HG02981 (cell line): ENCODE measurements around the gene ERC2.
"Not testable (repeated sequence)": the region's sequence is repeated elsewhere in the genome, so short reads cannot be mapped to it uniquely, and the experiment has no call there.

Experiments used
- ATAC-seq: cut with Tn5 transposase; IDR thresholded peaks from one replicate; pipeline ENCODE4 v1.9.1; 2021; ENCODE audit warnings: mild to moderate bottlenecking, moderate library complexity; ENCODE audit not compliant: unreplicated experiment

ERC2 gene

DNA sequence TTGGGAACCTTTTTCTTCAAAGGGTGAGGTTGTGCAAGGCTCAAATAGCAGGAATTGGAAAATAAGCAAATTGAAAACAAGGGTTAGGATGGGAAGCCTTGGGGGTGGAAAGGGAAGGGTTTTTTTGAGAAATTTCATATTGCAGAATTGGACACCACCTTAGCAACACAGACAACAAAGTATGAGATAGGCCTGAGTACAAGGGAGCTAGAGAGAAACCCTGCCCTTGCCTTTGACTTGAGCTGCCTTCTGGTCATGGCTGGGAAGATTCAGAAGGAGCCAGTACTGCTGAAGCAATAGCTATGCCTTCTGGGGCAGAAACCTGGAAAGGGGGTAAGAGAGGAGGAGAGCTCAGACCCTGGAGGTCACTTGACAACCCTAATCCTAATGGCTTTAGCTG is 445.6 kb downstream of the ERC2 start:
- ATAC-seq = no peak

DNA sequence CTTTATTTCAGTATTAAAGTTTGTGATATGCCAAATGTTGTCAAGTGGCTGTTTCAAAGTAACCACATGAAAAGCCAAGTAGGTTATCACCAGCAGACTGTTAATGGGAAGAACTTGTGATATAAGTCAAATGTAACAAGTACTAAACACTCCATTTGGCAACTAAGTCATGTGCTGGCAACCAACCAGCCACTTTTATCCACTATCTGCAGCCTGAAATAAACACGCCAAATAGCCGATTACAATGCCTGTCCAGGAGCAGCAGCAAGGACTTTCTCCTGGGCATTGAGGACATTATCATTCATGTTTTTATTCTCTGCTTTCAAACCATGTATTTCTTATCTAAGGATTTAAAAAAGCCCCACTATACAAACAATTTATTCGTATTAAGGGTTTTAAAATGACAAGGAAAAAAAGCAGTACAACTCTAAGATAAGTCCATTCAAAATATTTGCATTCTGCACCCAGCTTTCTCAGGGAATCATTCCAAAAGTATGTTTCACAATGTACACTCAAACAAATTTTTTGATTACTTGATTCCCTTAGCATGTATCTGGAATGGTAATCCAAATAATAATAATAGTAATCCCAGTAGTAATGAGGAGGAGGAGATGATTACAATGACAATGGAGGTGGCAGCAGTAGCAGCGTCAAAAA is 448.6 kb downstream of the ERC2 start:
- no peak for ATAC-seq

DNA sequence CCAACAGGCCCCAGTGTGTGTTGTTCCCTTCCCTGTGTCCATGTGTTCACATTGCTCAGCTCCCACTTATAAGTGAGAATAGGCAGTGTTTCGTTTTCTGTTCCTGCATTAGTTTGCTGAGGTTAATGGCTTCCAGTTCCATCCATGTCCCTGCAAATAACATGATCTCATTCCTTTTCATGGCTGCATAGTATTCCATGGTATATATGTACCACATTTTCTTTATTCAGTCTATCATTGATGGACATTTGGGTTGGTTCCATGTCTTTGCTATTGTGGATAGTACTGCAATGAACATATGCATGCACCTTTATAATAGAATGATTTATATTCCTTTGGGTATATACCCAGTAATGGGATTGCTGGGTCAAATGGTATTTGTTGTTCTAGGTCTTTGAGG is 452.9 kb downstream of the ERC2 start:
- not testable (repeated sequence) for ATAC-seq

DNA sequence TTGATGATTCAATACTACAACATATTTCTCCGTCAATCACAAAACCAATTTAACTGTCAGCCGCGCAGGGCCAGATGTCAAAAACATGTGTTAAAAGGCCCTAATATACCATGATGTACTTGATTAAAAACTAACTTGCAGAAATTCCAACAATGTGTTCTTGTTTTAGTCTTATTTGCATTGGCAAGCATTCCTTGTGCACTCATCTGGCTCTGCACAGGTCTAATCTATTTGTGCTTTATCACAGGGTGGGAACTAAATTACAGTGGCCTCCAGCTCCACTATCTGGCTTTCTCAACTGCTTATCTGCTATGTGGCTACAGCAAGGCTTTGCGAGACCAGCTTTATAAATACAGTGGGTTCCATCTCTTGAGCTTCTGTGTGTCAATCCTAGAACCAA is 455.5 kb downstream of the ERC2 start:
- ATAC-seq = no peak

DNA sequence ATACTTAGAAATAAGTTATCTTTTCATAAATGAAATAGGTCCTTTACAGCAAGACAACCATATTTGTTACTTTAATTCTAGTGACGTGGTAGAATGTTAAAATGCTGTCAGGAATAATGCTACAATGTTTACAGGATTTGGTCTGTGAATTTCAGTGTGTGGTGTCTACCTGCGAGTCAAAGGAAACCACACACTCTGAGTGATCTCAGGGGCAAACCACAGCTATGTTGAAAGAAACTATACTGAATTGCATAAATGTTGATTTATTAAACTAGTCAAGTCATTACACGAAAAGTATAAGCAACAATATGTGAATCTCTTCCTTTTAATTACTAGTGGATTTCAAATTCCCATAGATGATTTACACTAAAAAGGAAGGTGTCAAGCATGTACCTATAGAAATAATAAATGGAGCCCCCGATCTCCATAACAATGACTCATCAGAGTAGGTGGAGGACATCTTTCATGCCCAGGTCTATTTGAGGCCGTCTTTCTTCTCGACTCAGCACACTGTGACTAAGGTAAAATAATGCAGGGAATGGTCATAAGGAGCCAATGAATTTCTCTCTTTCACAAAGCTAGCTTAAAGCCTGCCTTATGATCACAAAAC is 463.0 kb downstream of the ERC2 start:
- no peak for ATAC-seq

DNA sequence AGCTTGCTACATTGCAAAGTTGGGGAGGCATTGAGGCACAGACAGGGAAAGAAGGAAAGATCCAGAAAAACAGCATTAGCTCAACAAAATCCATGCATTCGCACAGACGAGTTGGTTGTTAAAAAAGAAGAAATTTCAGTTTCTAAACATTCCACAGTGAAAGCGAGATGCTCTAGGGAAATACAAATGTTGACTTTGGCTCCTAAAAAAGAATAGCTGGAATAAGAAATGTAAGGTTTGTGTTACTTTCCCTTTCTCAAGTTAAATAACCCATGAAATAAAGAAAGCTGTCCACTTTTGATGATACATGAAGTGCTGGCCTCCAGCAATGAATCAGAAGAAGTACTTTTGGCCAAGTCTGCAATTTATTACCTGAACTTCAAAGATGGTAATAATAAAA is 465.1 kb downstream of the ERC2 start:
- no peak for ATAC-seq

DNA sequence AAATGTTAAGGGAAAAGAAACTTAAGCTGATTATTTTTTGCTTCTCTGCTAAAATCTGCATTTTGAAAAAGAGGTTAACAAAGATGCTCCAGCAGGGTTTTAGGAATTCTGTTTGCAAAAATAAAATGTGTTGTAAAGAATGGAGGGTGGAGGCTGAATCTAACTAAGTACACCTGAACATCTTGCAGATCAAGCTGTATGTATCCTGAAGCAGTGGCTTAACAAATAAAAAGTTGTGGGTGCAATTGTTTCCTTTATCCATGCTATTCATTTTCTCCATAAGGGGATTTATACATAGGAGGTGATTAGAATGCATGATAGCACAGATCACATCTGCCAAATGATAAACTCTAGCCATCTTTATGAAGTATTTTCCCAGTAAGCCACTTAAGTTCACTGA is 466.3 kb downstream of the ERC2 start:
- no peak for ATAC-seq

DNA sequence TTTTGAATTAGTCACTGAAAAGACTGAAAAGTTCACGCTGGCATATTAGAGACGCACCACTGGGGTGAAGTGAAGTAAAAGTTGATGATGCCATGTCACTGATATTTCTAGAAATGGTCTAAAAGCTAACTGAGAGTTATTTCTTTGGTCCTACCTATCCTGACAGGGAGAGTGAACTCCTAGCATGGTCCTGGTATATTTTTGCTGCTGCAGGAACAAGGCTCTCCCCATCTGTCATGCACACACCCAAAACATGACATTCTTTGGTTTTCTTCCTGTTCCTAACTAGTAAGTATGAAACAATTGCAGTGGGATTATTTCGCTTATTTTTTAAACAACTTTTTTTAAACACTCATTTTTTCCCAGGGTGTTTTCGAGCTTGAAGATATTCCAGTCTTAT is 466.7 kb downstream of the ERC2 start:
- ATAC-seq = no peak

DNA sequence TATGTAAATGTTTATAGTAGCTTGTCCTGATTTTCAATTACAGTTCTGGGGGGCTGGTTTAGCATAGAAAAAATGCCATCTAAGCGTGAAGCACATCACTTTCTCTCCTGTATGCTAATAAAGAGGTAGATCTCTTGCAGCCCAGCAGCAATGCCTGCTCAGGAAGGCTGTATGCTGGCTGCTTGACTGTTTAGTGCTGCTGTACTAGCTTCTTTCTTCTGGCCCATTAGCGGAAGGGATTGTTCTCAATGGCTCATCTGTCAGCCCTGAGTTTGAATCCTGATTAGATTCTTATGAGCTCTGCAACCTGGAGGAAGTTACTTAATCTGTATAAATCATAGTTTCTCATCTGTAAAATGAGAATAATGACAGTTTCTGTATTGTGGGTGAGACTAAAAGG is 478.9 kb downstream of the ERC2 start:
- ATAC-seq = no peak

DNA sequence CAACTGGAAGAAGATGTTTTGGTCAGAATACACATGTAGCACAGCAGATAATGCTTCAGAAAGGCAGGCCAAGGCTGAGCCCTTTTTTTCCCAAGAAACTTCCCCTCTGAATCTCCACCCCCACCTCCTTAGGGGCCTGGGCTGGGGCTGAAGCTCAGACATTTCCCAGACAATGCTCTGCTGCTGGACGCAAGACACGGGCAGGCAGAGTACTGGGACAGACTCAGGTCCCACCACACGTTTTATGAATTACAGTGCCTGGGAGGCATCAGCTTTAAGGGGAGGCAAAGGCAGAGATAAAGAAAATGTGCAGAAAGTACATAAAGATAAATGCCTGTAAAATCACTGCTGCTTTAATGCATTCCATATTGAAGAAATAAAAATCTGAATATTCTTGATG is 479.4 kb downstream of the ERC2 start:
- no peak for ATAC-seq

DNA sequence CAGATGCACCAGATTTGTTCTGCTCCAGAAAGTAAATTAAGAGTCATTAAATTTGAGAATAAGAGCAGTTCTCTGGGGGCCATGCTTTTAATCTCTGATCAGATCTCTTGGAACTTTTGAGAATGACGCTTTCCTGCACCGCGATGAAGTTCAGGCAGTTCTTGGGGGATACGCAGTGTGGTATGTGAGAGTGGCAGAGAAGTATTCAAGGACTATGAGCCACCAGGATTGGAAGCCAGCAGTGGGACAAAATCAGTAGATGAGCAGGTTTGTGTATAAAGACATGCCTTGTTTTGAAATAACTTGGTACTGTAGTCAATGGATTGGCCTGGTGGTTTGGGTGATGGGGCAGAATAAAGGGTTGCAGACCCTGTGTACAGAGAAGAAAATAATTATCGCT is 483.6 kb downstream of the ERC2 start:
- ATAC-seq = no peak

DNA sequence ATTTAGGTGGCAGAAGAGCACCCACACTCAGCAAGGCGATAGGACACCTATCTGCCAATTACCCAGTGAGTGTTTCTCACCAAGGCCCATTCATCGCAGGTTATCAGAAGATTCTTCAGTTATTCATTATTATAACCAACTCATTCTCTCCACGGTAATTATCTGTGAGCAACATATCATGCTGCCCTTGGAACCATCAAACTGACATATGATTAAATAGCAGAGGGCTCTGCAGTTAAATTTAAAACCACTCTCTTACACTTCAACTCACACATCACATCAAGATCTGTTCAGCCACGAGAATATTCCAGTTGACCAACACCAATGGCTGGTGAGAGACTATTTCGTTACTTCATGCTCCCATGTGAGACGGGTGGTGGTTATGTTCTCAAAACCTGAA is 489.3 kb downstream of the ERC2 start:
- ATAC-seq = no peak

DNA sequence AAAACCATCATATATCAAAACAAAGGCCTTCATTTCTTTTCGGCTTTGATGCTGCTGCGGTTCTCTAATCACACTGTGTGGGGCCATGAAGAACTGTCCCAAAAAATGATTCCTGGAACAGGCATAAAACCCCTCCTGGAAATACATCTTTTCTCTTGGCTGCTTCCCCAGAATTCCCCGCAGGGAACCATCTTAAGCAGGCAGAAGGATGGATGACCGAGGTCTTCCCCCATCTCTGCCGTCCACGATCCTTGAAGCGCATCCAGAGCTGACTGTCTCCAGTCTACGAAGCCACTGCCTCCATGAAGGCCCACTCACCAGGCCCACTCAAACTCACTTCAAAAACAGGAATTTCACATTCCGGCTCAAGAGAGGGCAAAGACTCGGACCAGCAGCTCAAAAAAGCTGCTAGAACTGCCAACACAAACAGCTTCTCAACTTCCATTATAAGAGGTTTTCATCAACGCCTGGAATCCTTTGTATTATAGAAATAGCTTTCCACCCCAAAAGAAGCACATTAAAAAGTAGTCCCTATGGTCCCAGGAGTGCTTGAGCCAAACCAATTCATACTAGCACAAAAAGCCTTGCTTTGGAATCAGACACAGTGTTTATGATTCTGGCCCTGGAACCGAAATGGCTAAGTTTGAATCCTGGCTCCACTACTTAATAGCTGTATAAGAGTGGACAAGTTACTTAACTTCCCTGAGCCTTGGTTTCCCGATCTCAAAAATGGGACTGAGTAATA is 493.7 kb downstream of the ERC2 start:
- no peak for ATAC-seq

DNA sequence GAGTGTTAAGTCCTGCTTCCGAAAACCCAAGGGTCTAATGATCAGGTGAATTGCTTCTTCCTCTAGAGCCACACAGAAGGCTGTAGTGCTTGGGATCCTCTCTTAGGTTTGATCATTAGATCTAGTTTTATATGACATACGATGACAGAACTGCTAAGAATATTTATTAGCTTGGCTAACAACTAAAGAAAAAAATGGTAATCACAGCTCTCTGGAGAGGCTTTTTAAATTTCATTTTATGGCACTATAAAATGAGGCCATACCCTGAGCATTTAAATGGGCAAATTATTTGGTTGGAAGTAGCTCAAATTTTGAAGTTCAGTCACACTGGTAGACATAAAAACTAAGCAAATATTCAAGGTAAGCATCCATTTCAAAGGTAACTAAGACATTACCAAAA is 498.6 kb downstream of the ERC2 start:
- ATAC-seq = no peak

DNA sequence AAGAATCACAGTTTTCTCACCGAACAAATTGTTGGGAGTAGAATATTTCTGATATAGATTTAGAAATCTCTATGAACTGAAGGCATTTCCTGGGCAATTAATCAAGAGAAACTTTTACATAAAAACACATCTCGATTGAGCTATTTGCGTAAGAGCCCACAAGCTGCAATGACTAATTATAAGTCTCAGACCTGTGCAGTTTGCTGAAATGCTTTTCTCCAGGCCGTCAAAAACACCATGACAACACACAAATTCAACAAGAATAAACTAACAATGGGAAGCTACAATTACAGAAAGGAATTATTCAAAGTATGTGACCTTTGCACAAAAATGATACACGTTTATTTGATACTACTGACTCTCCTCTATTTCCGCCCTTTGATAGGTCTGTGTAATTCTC is 499.9 kb downstream of the ERC2 start:
- no peak for ATAC-seq

DNA sequence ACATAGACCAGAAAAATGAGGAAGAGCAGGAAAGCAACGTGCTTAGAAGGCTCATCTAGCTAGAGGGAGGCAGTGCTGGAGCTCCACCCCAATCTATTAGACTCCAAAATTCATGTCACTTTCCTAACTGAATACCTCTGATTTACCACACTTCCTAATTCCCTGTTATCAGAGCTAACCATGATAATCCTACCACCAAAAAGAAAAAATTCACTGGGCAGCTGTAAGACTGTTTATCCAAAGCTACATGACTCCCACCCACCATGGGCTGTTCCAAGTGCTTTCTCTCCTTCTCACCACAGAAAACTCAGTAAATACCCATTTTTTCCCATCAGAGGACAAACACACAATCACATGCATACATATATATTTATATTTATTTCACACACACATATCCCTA is 501.7 kb downstream of the ERC2 start:
- no peak for ATAC-seq

DNA sequence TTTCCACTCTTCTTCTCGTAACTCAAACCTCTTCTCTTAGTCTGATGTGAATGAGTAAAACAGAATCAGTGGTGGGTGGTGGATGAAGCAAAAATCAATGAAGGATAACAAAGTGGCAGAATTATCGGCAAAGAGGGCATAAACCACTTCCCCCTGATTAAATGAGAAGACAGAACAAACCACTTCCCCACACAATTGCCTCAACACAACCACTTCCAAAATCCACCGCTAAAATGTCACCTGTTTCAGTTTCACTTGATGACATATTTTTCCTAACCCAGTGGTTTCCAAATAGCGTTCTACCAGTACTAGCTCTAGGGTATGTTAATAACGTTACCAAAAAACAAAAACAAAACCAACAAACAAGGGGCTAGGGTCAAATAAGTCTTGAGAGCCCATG is 502.5 kb downstream of the ERC2 start:
- no peak for ATAC-seq

DNA sequence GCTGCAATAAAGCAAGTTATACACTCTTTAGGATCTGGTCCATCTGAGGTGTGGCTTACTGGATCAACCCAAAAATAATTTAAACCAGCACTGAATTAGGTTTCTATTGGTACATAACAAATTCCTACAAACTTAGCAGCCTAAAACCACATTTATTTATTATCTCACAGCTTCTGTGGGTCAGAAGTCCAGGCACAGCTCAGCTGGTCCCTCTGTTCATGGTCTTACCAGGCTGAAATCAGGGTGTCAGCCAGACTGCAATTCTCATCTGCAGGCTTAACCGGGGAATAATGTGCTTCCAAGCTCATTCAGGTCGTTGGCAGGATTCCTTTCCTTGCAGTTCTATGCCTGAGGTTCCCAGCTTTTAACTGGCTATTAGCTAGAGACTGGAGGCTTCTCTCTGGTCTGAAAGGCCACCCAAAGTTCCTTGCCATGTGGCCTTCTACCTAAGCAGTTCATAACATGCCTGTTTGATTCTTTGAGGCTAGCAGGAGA is 503.7 kb downstream of the ERC2 start:
- no peak for ATAC-seq

DNA sequence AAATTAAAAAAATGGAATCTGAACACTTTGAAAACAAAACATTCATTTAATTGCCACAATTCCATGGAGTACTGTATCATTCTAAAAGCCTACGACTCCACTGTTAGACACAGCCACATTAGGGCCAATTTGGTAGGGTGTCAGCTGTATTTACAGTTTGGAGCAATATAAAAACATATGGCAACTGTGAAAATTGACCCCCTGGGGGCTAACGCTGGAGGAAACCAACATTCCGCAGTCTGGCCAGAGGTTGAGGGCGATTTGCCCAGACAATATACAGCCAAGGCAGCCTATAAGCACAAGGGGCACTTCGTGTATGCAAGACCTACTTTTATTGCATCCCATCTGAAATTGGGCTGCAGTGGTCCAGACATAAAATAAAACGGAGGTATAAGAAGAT is 504.7 kb downstream of the ERC2 start:
- no peak for ATAC-seq

DNA sequence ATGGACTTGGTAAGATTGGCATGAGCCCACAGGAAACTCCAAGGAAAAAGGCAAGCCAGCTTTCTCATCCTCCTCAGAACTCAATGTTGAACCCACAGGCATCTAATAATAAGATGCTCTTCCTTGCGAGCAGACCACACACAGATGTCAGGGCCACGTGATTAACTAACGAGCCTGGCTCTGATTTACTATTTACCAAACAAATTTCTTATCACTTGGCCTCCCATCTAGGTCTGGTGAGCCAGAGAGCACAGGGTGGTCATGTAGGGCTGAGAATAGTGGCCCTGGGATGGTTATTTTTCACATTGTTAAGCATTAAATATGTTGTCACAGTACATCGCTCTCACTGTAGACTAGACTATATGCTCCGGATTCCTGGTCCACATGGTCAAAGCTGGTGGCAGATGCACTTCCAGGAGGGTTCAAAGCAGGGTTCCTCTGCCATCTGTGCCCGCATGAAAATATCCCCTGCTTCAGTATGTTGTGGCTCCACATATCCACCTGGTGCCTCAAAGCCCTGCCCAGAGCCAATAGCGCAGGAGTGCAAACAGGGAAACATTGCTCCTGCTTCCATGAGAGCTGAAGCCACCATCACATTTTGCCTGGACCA is 508.7 kb downstream of the ERC2 start:
- ATAC-seq = no peak

DNA sequence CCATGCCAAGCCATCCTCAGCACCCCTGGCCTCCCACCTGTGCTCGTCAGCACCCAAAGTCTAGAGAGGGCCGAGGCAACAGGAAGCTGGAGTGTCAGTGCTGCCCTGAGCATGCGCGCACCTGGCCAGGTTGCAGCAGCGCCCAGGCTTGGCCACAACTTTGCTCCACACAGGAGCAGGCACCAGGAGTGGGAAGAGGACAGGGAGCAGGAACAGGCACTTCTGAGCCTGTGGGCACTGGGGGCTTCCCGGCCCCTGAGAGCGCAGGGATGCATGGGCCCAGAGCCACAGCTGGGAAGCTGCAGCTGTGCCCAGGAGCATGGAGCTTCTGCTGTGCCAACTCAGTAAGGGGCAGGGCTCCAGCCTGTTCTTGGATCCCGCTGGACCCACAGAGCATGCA is 509.7 kb downstream of the ERC2 start:
- ATAC-seq = no peak
